HCT116 (cell line): ENCODE results near the gene DAPL1. TPM values are rescaled to one million over a fixed set of nuclear protein-coding genes. Genes with fewer than 3 reads are reported as not detected.

ENCODE experiments used
- ATAC-seq: fragments of 200-7000 bp; cut with Tn5 transposase; 2 replicates; pipeline ENCODE4 v1.9.1; 2020; ENCODE audit warnings: mild to moderate bottlenecking, moderate library complexity
- BruUV-seq: library from RNA; stranded (reverse); fragments of 400-500 nt; replicated peaks from 2 replicates; lab custom pipeline; 2021; lab: Mats Ljungman, UMichigan
- CTCF ChIA-PET: fragments of 300-600 bp; sonication (Branson Sonifier 250); formaldehyde crosslinking; loops from one replicate; lab custom pipeline; 2021; ENCODE audit warnings: antibody characterized with exemption; lab: Charles Lee
- POLR2A ChIA-PET: fragments of 300-600, 350-600 bp; sonication (Branson Sonifier 250); formaldehyde crosslinking; loops from one replicate; lab custom pipeline; 2021; ENCODE audit warnings: antibody characterized with exemption; lab: Charles Lee
- RAD21 ChIA-PET, 2 experiments: fragments of 300-600 bp; sonication (Branson Sonifier 250); formaldehyde crosslinking; loops; one replicate each; lab custom pipeline; 2023; ENCODE audit warnings: low total read pairs in 2 of 2; ENCODE audit not compliant: uncharacterized antibody in 2 of 2, unreplicated experiment in 2 of 2, low non-redundant PET in 1 of 2; lab: Charles Lee
- DNase-seq: peaks from one replicate; pipeline ENCODE4 v3.0.0-alpha.2; 2010; ENCODE audit warnings: low read depth, low spot score
- H2AFZ ChIP-seq: fragments of 200-600 bp; shearing (Covaris generic), sonication (generic); 2 replicates; pipeline ENCODE4 v1.6.1; 2017; ENCODE audit warnings: low read depth, mixed run types, mixed read lengths, antibody characterized with exemption, low read length; ENCODE audit not compliant: poor library complexity, severe bottlenecking
- H3K27ac ChIP-seq: 2 replicates; pipeline ENCODE4 v1.5.1; 2012; ENCODE audit warnings: low read depth, low read length
- H3K27me3 ChIP-seq: fragments of 200-600 bp; sonication (generic); 2 replicates; pipeline ENCODE4 v1.6.1; 2016; ENCODE audit warnings: mixed run types, low read length, mixed read lengths; ENCODE audit not compliant: insufficient read depth
- H3K36me3 ChIP-seq, 2 experiments: fragments of 200-500 bp in 1 of 2; fragments of 200-600 bp in 1 of 2; sonication (Bioruptor generic) in 1 of 2; sonication (generic) in 1 of 2; 2 replicates each; pipeline versions ENCODE4 v1.5.1 to v1.6.1; 2014 to 2016; ENCODE audit warnings: low read length in 2 of 2, inconsistent platforms in 1 of 2, mixed read lengths in 1 of 2, mixed run types in 1 of 2; ENCODE audit not compliant: insufficient read depth in 2 of 2, control insufficient read depth in 1 of 2
- H3K4me1 ChIP-seq, 2 experiments: fragments of 200-600 bp in 1 of 2; sonication (generic) in 1 of 2; 2 replicates each; pipeline versions ENCODE4 v1.5.1 to v1.6.1; 2012 to 2017; ENCODE audit warnings: low read length in 2 of 2, inconsistent platforms in 1 of 2, mild to moderate bottlenecking in 1 of 2, mixed read lengths in 1 of 2, mixed run types in 1 of 2, moderate library complexity in 1 of 2; ENCODE audit not compliant: insufficient read depth in 2 of 2, control insufficient read depth in 1 of 2
- H3K4me2 ChIP-seq: fragments of 200-600 bp; sonication (generic); 2 replicates; pipeline ENCODE4 v1.6.1; 2017; ENCODE audit warnings: mixed run types, low read length, mixed read lengths
- H3K4me3 ChIP-seq, 2 experiments: fragments of 200-600 bp in 1 of 2; sonication (generic) in 1 of 2; replicated peaks in 1 of 2; 2 replicates each; pipeline ENCODE4 v1.5.1; 2011 to 2016; ENCODE audit warnings: low read length in 2 of 2, control low read depth in 1 of 2, low read depth in 1 of 2, mild to moderate bottlenecking in 1 of 2, mixed read lengths in 1 of 2, mixed run types in 1 of 2
- H3K79me2 ChIP-seq: fragments of 200-600 bp; sonication (generic); 2 replicates; pipeline ENCODE4 v1.6.1; 2017; ENCODE audit warnings: mild to moderate bottlenecking, mixed run types, low read length, moderate library complexity, mixed read lengths; ENCODE audit not compliant: insufficient read depth
- H3K9ac ChIP-seq: fragments of 200-600 bp; sonication (generic); 2 replicates; pipeline ENCODE4 v1.6.1; 2016; ENCODE audit warnings: low read length, mixed read lengths
- H3K9me2 ChIP-seq: fragments of 200-600 bp; sonication (generic), shearing (Covaris generic); 2 replicates; pipeline ENCODE4 v1.6.1; 2017; ENCODE audit warnings: mixed run types, mild to moderate bottlenecking, moderate library complexity; ENCODE audit not compliant: insufficient read depth
- H3K9me3 ChIP-seq, 2 experiments: fragments of 200-500 bp in 1 of 2; fragments of 200-600 bp in 1 of 2; sonication (Bioruptor generic) in 1 of 2; sonication (generic) in 1 of 2; 2 replicates each; pipeline ENCODE4 v1.6.1; 2014 to 2017; ENCODE audit warnings: low read length in 2 of 2, mixed read lengths in 2 of 2, inconsistent platforms in 1 of 2, low read depth in 1 of 2, mild to moderate bottlenecking in 1 of 2, mixed run types in 1 of 2, moderate library complexity in 1 of 2; ENCODE audit not compliant: control insufficient read depth in 1 of 2, insufficient read depth in 1 of 2
- H4K20me1 ChIP-seq: fragments of 200-600 bp; sonication (generic), shearing (Covaris generic); 2 replicates; pipeline ENCODE4 v1.6.1; 2017; ENCODE audit warnings: mixed run types, mild to moderate bottlenecking, moderate library complexity; ENCODE audit not compliant: insufficient read depth
- ATF3 ChIP-seq: IDR thresholded peaks from 2 replicates; pipeline ENCODE4 v1.6.1; 2012
- CEBPB ChIP-seq: IDR thresholded peaks from 2 replicates; pipeline ENCODE4 v1.6.1; 2012; ENCODE audit warnings: low read depth
- CTCF ChIP-seq, 3 experiments: fragments of 200-600 bp in 1 of 3; sonication (generic) in 1 of 3; IDR thresholded peaks in 2 of 3; conservative IDR thresholded peaks in 1 of 3; 2 replicates each; pipeline ENCODE4 v1.5.1; 2012 to 2017; ENCODE audit warnings: low read depth in 2 of 3, low read length in 2 of 3, antibody characterized with exemption in 1 of 3, borderline replicate concordance in 1 of 3, control low read depth in 1 of 3, mild to moderate bottlenecking in 1 of 3, mixed read lengths in 1 of 3, mixed run types in 1 of 3, moderate library complexity in 1 of 3; ENCODE audit not compliant: insufficient read depth in 1 of 3
- EGR1 ChIP-seq: IDR thresholded peaks from 2 replicates; pipeline ENCODE4 v1.6.1; 2012; ENCODE audit warnings: low read depth
- ELF1 ChIP-seq: IDR thresholded peaks from 2 replicates; pipeline ENCODE4 v1.6.1; 2012; ENCODE audit warnings: low read depth, borderline replicate concordance
- MAX ChIP-seq: IDR thresholded peaks from 2 replicates; pipeline ENCODE4 v1.6.1; 2012
- POLR2A ChIP-seq: IDR thresholded peaks from 2 replicates; pipeline ENCODE4 v1.7.0; 2011; ENCODE audit warnings: borderline replicate concordance; ENCODE audit not compliant: insufficient read depth, insufficient read length; ENCODE audit errors: extremely low read depth
- POLR2AphosphoS5 ChIP-seq: IDR thresholded peaks from 2 replicates; pipeline ENCODE4 v1.6.1; 2011; ENCODE audit warnings: mild to moderate bottlenecking, low read depth, low read length, moderate library complexity
- SIN3A ChIP-seq: IDR thresholded peaks from 2 replicates; pipeline ENCODE4 v1.6.1; 2012; ENCODE audit warnings: low read depth
- SRF ChIP-seq: IDR thresholded peaks from 2 replicates; pipeline ENCODE4 v1.6.1; 2012; ENCODE audit warnings: low read depth
- YY1 ChIP-seq: IDR thresholded peaks from 2 replicates; pipeline ENCODE4 v1.6.1; 2011; ENCODE audit warnings: low read length, low read depth, moderate library complexity, mild to moderate bottlenecking; ENCODE audit not compliant: insufficient replicate concordance; ENCODE audit errors: extremely low read depth
- ZFX ChIP-seq: fragments of 450-650 bp; IDR thresholded peaks from 2 replicates; pipeline ENCODE4 v1.6.1; 2017
- intact Hi-C: fragments of 100-400 bp; cut with micrococcal nuclease; formaldehyde crosslinking; loops from 2 replicates; pipeline ENCODE4 v1.10.0; 2022
- total RNA-seq: library from RNA; stranded (reverse); gene quantifications from one replicate; pipeline ENCODE4 v1.2.1, GENCODE V29; 2021; ENCODE audit not compliant: unreplicated experiment

The DAPL1 gene
- total RNA-seq, 1 experiment from 2014 or later, result not detected

GRCh38 chr2:158775273-158776027 is 19.7 kb upstream of the DAPL1 start:
- Histone ChIP-seq H3K4me3 (no peak overlapping the region), H3K4me1 (no peaks in the 10 kb centered on the region), H3K9ac (no peak overlapping the region), H3K36me3 (no peaks in the 10 kb centered on the region), H3K9me2 (no peaks in the 10 kb centered on the region), H3K9me3 (no peaks in the 10 kb centered on the region), H2AFZ (no peak overlapping the region), H4K20me1 (no peaks in the 10 kb centered on the region), H3K27me3 (no peaks in the 10 kb centered on the region), H3K27ac (no peak overlapping the region), H3K4me2 (no peak overlapping the region), H3K79me2 (no peaks in the 10 kb centered on the region)
- intact Hi-C loops, result no loop called here
- no peak for DNase-seq
- ChIA-PET POLR2A (no interaction called here), CTCF (interaction anchor here (1.1 kb wide), 1 partner anchor 21 kb away, joined by 3 read pairs; no protein-coding TSS in a partner anchor), RAD21 (no interaction called here)
- no TSS peak for BruUV-seq
- no peak for TF ChIP-seq ZFX
- no peak for TF ChIP-seq POLR2AphosphoS5
- no peak for TF ChIP-seq SIN3A
- TF ChIP-seq SRF, result no peak
- TF ChIP-seq ELF1, result no peak
- TF ChIP-seq MAX, result no peak
- no peak for TF ChIP-seq YY1
- ATAC-seq, result no peak

GRCh38 chr2:158776231-158776630 is 18.9 kb upstream of the DAPL1 start:
- intact Hi-C loops, result no loop called here
- ATAC-seq (no peak), DNase-seq (no peak)
- Histone ChIP-seq H3K9me3 (no peaks in the 10 kb centered on the region), H3K4me2 (no peak overlapping the region), H3K27ac (no peak overlapping the region), H3K9me2 (no peaks in the 10 kb centered on the region), H3K9ac (no peak overlapping the region), H3K79me2 (no peaks in the 10 kb centered on the region), H3K4me1 (no peaks in the 10 kb centered on the region), H3K27me3 (no peaks in the 10 kb centered on the region), H3K36me3 (no peaks in the 10 kb centered on the region), H3K4me3 (no peak overlapping the region), H4K20me1 (no peaks in the 10 kb centered on the region), H2AFZ (no peak overlapping the region)
- ChIA-PET RAD21 (no interaction called here), CTCF (interaction anchor here (1.1 kb wide), 1 partner anchor 22 kb away, joined by 3 read pairs; no protein-coding TSS in a partner anchor), POLR2A (no interaction called here)
- no TSS peak for BruUV-seq
- TF ChIP-seq ATF3 (no peak), EGR1 (no peak), CEBPB (no peak), POLR2A (no peak), ZFX (no peak), CTCF (IDR thresholded peaks at IDR 0.05 in 2 of 3, conservative IDR thresholded peaks at IDR 0.05 in 1 of 3; ENCODE audit: borderline replicate concordance in 1 of 3, insufficient read depth in 1 of 3, low read depth in 2 of 3, low read length in 2 of 3) (no peak)
